Left ventricle myocardium inferior (tissue), 1 donor: Measurements from ENCODE around the gene STARD3NL. TPM values are rescaled to one million over a fixed set of nuclear protein-coding genes. Genes with fewer than 3 reads are reported as not detected.
"Not testable (repeated sequence)": the region's sequence is repeated elsewhere in the genome, so short reads cannot be mapped to it uniquely, and the experiment has no call there.

ENCODE experiments used
- DNase-seq: peaks from one replicate; pipeline ENCODE4 v3.0.0-alpha.2; 2020
- H3K27ac ChIP-seq: fragments of 200-600 bp; replicated peaks from 2 replicates; pipeline ENCODE4 v1.8.0; 2021
- H3K27me3 ChIP-seq: fragments of 200-600 bp; 2 replicates; pipeline ENCODE4 v1.8.0; 2021; ENCODE audit warnings: low read depth
- H3K36me3 ChIP-seq: fragments of 200-600 bp; 2 replicates; pipeline ENCODE4 v1.8.0; 2021
- H3K4me1 ChIP-seq: fragments of 200-600 bp; 2 replicates; pipeline ENCODE4 v1.8.0; 2021
- H3K4me3 ChIP-seq: fragments of 200-600 bp; 2 replicates; pipeline ENCODE4 v1.8.0; 2021; ENCODE audit warnings: mild to moderate bottlenecking, moderate library complexity
- H3K9me3 ChIP-seq: fragments of 200-600 bp; replicated peaks from 2 replicates; pipeline ENCODE4 v1.8.0; 2021
- CTCF ChIP-seq: fragments of 200-600 bp; IDR thresholded peaks from 2 replicates; pipeline ENCODE4 v1.8.0; 2021; ENCODE audit warnings: antibody characterized with exemption, mild to moderate bottlenecking, borderline replicate concordance
- intact Hi-C: fragments of 100-400 bp; cut with micrococcal nuclease; formaldehyde crosslinking; loops from one replicate; pipeline ENCODE4 v1.11.0; 2022
- total RNA-seq: library from RNA; stranded (reverse); fragmentation: NEBNext Ultra II Directional; extraction: Animal tissue kit (Norgen Biotek cat#: 25700); gene quantifications from one replicate; pipeline ENCODE4 v1.2.1, GENCODE V29; 2021
- donor health status: DM: no; HTN: yes; CAD: no; lungs with severe emphysema.

STARD3NL gene
- total RNA-seq, 1 donor from 2014 or later, result 24.8 TPM

- intact Hi-C loops, result no loop called here
- H3K9me3 ChIP-seq, result no peaks in the 10 kb centered on the region
Observed at GRCh38 chr7:38162036-38162435, 16.0 kb upstream of the STARD3NL start.

GRCh38 chr7:38163671-38164070, 14.4 kb upstream of the STARD3NL start:
- no peaks in the 10 kb centered on the region for H3K27me3 ChIP-seq
- DNase-seq, result no peak
- no peaks in the 10 kb centered on the region for H3K36me3 ChIP-seq
- H3K9me3 ChIP-seq, result no peaks in the 10 kb centered on the region
- no peak overlapping the region for H3K4me3 ChIP-seq
- TF ChIP-seq CTCF, result no peak
- no peak overlapping the region for H3K27ac ChIP-seq
- intact Hi-C loops, result no loop called here
- H3K4me1 ChIP-seq, result no peaks in the 10 kb centered on the region

More at GRCh38 chr7:38162036-38162435, 16.0 kb upstream of the STARD3NL start:
- no peak for DNase-seq
- no peaks in the 10 kb centered on the region for H3K4me1 ChIP-seq
- H3K36me3 ChIP-seq, result no peaks in the 10 kb centered on the region
- no peak for TF ChIP-seq CTCF
- H3K27ac ChIP-seq, result no peak overlapping the region
- no peaks in the 10 kb centered on the region for H3K27me3 ChIP-seq
- H3K4me3 ChIP-seq, result no peak overlapping the region

- DNase-seq, result no peak
- Histone ChIP-seq H3K27ac (no peak overlapping the region), H3K27me3 (no peaks in the 10 kb centered on the region), H3K4me3 (no peak overlapping the region), H3K36me3 (no peaks in the 10 kb centered on the region), H3K4me1 (no peaks in the 10 kb centered on the region), H3K9me3 (no peaks in the 10 kb centered on the region)
- no peak for TF ChIP-seq CTCF
- intact Hi-C loops, result no loop called here
Observed at GRCh38 chr7:38168890-38169570, 9.0 kb upstream of the STARD3NL start.

- no peak overlapping the region for H3K27ac ChIP-seq
- no peaks in the 10 kb centered on the region for H3K4me1 ChIP-seq
Observed at GRCh38 chr7:38169847-38170246, 8.2 kb upstream of the STARD3NL start.

GRCh38 chr7:38171623-38172391, 6.2 kb upstream of the STARD3NL start:
- intact Hi-C loops, result no loop called here
- Histone ChIP-seq H3K27ac (no peak overlapping the region), H3K4me3 (no peak overlapping the region), H3K9me3 (no peaks in the 10 kb centered on the region), H3K36me3 (no peaks in the 10 kb centered on the region), H3K27me3 (no peaks in the 10 kb centered on the region), H3K4me1 (no peaks in the 10 kb centered on the region)
- no peak for DNase-seq
- TF ChIP-seq CTCF, result no peak

More at GRCh38 chr7:38169847-38170246, 8.2 kb upstream of the STARD3NL start:
- Histone ChIP-seq H3K9me3 (no peaks in the 10 kb centered on the region), H3K36me3 (no peaks in the 10 kb centered on the region), H3K4me3 (no peak overlapping the region), H3K27me3 (no peaks in the 10 kb centered on the region)
- TF ChIP-seq CTCF, result no peak
- no peak for DNase-seq
- intact Hi-C loops, result no loop called here

GRCh38 chr7:38175547-38175946, 2.5 kb upstream of the STARD3NL start:
- H3K4me1 ChIP-seq, result peaks cover 28% of the 10 kb centered on the region
- H3K36me3 ChIP-seq, DNase-seq, H3K27me3 ChIP-seq, H3K4me3 ChIP-seq, intact Hi-C loops, H3K27ac ChIP-seq, H3K9me3 ChIP-seq: not testable (repeated sequence)
